GM12878 (cell line): ENCODE measurements around the gene FSIP1. TPM values are rescaled to one million over a fixed set of nuclear protein-coding genes. Genes with fewer than 3 reads are reported as not detected.

Experiments used
- ATF3 ChIP-seq: IDR thresholded peaks from 2 replicates; pipeline ENCODE4 v1.6.1; 2011; ENCODE audit warnings: low read depth, mild to moderate bottlenecking, low read length, moderate library complexity, borderline replicate concordance; ENCODE audit errors: extremely low read depth
- CEBPZ ChIP-seq: fragments of 150-350 bp; IDR thresholded peaks from 2 replicates; pipeline ENCODE4 v1.6.1; 2016; ENCODE audit warnings: low read depth, low read length
- EZH2 ChIP-seq: IDR thresholded peaks from 2 replicates; pipeline ENCODE4 v1.6.1; 2012; ENCODE audit warnings: low read depth, mild to moderate bottlenecking, control low read depth, inconsistent platforms, low read length, borderline replicate concordance; ENCODE audit not compliant: control insufficient read depth
- KAT2A ChIP-seq: conservative IDR thresholded peaks from 2 replicates; pipeline ENCODE4 v1.6.1; 2011; ENCODE audit warnings: low read depth, low read length; ENCODE audit not compliant: control insufficient read depth
- RAD51 ChIP-seq: fragments of 450-650 bp; IDR thresholded peaks from 2 replicates; pipeline ENCODE4 v1.6.1; 2016; ENCODE audit warnings: moderate library complexity, mild to moderate bottlenecking, inconsistent platforms
- SIX5 ChIP-seq: IDR thresholded peaks from 2 replicates; pipeline ENCODE4 v1.6.1; 2011; ENCODE audit warnings: mild to moderate bottlenecking, low read depth, low read length, moderate library complexity; ENCODE audit not compliant: severe bottlenecking
- SKIL ChIP-seq: fragments of 450-650 bp; IDR thresholded peaks from 2 replicates; pipeline ENCODE4 v1.6.1; 2017; ENCODE audit warnings: mild to moderate bottlenecking, low read depth, inconsistent platforms; ENCODE audit not compliant: poor library complexity, severe bottlenecking
- TCF7 ChIP-seq: IDR thresholded peaks from 2 replicates; pipeline ENCODE4 v1.6.1; 2014; ENCODE audit warnings: antibody characterized with exemption, borderline replicate concordance
- USF1 ChIP-seq: IDR thresholded peaks from 2 replicates; pipeline ENCODE4 v1.6.1; 2011; ENCODE audit warnings: borderline replicate concordance, low read depth, mild to moderate bottlenecking, moderate library complexity, mixed read lengths, low read length; ENCODE audit not compliant: insufficient read depth; ENCODE audit errors: extremely low read length
- ZBED1 ChIP-seq: IDR thresholded peaks from 2 replicates; pipeline ENCODE4 v1.6.1; 2016; ENCODE audit warnings: borderline replicate concordance
- polyA plus RNA-seq, 11 experiments: library from polyadenylated mRNA; depleted of rRNA in 4 of 11; unstranded in 6 of 11; stranded (reverse) in 5 of 11; fragments of >200 nt; fragmentation: Nextera tagmentation in 4 of 11; fragmentation: Illumina TruSeq in 1 of 11; extraction: Ambion mirVana in 4 of 11; extraction: Trizol in 1 of 11; gene quantifications; 1 replicate in 1 of 11; 2 replicates in 10 of 11; pipeline versions ENCODE4 v1.2.1 to v1.2.3, GENCODE V29; 2011 to 2016; ENCODE audit warnings: inconsistent platforms in 2 of 11, missing spikeins in 2 of 11, low read depth in 1 of 11
- total RNA-seq, 4 experiments: library from RNA; depleted of rRNA in 3 of 4; stranded (reverse); fragments of >200 nt in 3 of 4; fragmentation: Illumina TruSeq in 1 of 4; extraction: Trizol in 1 of 4; gene quantifications; 2 replicates each; pipeline versions ENCODE4 v1.2.1 to v1.2.3, GENCODE V29; 2013 to 2021

Gene FSIP1
- total and polyA plus RNA-seq, 10 of the 15 experiments (the other 5 are each of a cell fraction or from before 2014, with no cell fraction given): 0.15 to 0.67 (median 0.35) TPM

- TF ChIP-seq TCF7 (no peak), ZBED1 (no peak), SKIL (no peak), CEBPZ (no peak), EZH2 (no peak), ATF3 (no peak), KAT2A (no peak), SIX5 (no peak), RAD51 (no peak), USF1 (no peak)
Measured at GRCh38 chr15:39713846-39714245, 68.8 kb downstream of the FSIP1 start (continued).
